Measurements from ENCODE around the gene TAF1L. TPM values are rescaled to one million over a fixed set of nuclear protein-coding genes. Genes with fewer than 3 reads are reported as not detected.

TAF1L gene
- total and polyA plus RNA-seq, 4 donors, result not detected

DNA sequence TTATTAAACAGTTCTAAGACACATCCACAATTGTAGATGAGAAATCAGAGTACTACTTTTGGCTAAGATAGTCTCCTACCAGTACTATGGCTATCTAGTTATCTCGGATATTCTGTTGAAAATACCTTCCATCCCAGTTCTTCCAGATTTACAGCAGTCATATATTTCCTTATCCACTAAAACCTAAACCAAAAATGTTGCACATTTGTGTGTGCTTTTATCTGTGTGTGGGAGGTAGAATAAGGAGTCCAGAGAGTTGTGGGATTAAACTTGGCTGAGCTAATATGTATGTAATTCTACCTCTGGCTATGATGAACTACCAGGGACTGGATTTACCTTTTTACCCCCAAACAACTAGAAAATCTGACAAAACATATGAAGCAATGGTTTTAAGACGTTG lies 45.0 kb downstream of the TAF1L start:
- Histone ChIP-seq H3K4me1 (ENCODE audit: control insufficient read depth in 4 of 4, insufficient read depth in 4 of 4, low read length in 3 of 4) (peaks cover 0 to 7% (median 2%) of the 10 kb centered on the region in 4 donors), H3K4me3 (ENCODE audit: low read depth in 1 of 3, low read length in 3 of 3) (no peak overlapping the region), H3K27ac (ENCODE audit: low read depth in 1 of 2, low read length in 2 of 2) (no peak overlapping the region), H3K36me3 (ENCODE audit: control insufficient read depth in 4 of 4, insufficient read depth in 3 of 4, low read depth in 1 of 4, low read length in 3 of 4) (no peaks in the 10 kb centered on the region), H3K9ac (ENCODE audit: low read depth in 1 of 2, low read length in 2 of 2) (no peak overlapping the region), H3K9me3 (ENCODE audit: control insufficient read depth in 4 of 4, low read length in 3 of 4) (no peaks in the 10 kb centered on the region), H3K27me3 (ENCODE audit: control insufficient read depth in 4 of 4, insufficient read depth in 4 of 4, low read length in 3 of 4) (no peaks in the 10 kb centered on the region)
- no peak for TF ChIP-seq FOXA1 (IDR thresholded peaks at IDR 0.05)
- no peak for TF ChIP-seq HNF4G (IDR thresholded peaks at IDR 0.05)
- TF ChIP-seq, protein P1, sequence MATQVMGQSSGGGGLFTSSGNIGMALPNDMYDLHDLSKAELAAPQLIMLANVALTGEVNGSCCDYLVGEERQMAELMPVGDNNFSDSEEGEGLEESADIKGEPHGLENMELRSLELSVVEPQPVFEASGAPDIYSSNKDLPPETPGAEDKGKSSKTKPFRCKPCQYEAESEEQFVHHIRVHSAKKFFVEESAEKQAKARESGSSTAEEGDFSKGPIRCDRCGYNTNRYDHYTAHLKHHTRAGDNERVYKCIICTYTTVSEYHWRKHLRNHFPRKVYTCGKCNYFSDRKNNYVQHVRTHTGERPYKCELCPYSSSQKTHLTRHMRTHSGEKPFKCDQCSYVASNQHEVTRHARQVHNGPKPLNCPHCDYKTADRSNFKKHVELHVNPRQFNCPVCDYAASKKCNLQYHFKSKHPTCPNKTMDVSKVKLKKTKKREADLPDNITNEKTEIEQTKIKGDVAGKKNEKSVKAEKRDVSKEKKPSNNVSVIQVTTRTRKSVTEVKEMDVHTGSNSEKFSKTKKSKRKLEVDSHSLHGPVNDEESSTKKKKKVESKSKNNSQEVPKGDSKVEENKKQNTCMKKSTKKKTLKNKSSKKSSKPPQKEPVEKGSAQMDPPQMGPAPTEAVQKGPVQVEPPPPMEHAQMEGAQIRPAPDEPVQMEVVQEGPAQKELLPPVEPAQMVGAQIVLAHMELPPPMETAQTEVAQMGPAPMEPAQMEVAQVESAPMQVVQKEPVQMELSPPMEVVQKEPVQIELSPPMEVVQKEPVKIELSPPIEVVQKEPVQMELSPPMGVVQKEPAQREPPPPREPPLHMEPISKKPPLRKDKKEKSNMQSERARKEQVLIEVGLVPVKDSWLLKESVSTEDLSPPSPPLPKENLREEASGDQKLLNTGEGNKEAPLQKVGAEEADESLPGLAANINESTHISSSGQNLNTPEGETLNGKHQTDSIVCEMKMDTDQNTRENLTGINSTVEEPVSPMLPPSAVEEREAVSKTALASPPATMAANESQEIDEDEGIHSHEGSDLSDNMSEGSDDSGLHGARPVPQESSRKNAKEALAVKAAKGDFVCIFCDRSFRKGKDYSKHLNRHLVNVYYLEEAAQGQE (IDR thresholded peaks at IDR 0.05), result no peak
- TF ChIP-seq, protein P2, sequence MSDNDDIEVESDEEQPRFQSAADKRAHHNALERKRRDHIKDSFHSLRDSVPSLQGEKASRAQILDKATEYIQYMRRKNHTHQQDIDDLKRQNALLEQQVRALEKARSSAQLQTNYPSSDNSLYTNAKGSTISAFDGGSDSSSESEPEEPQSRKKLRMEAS (IDR thresholded peaks at IDR 0.05), result no peak
- TF ChIP-seq, protein P3, sequence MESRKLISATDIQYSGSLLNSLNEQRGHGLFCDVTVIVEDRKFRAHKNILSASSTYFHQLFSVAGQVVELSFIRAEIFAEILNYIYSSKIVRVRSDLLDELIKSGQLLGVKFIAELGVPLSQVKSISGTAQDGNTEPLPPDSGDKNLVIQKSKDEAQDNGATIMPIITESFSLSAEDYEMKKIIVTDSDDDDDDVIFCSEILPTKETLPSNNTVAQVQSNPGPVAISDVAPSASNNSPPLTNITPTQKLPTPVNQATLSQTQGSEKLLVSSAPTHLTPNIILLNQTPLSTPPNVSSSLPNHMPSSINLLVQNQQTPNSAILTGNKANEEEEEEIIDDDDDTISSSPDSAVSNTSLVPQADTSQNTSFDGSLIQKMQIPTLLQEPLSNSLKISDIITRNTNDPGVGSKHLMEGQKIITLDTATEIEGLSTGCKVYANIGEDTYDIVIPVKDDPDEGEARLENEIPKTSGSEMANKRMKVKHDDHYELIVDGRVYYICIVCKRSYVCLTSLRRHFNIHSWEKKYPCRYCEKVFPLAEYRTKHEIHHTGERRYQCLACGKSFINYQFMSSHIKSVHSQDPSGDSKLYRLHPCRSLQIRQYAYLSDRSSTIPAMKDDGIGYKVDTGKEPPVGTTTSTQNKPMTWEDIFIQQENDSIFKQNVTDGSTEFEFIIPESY (IDR thresholded peaks at IDR 0.05), result no peak
- TF ChIP-seq HNF4A (conservative IDR thresholded peaks at IDR 0.05), result no peak
- TF ChIP-seq YY1 (IDR thresholded peaks at IDR 0.05), result no peak
- TF ChIP-seq NR2F2 (IDR thresholded peaks at IDR 0.05), result no peak
- no peak for TF ChIP-seq RAD21 (IDR thresholded peaks at IDR 0.05)
- TF ChIP-seq RXRA (IDR thresholded peaks at IDR 0.05), result no peak
- no peak for TF ChIP-seq GABPA (IDR thresholded peaks at IDR 0.05 in 1 of 2, conservative IDR thresholded peaks at IDR 0.05 in 1 of 2)
- TF ChIP-seq, protein P4, sequence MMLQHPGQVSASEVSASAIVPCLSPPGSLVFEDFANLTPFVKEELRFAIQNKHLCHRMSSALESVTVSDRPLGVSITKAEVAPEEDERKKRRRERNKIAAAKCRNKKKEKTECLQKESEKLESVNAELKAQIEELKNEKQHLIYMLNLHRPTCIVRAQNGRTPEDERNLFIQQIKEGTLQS (IDR thresholded peaks at IDR 0.05), result no peak
- no peak for TF ChIP-seq FOXA2 (IDR thresholded peaks at IDR 0.05)
- no peak for TF ChIP-seq JUND (IDR thresholded peaks at IDR 0.05)
- TF ChIP-seq EGR1 (IDR thresholded peaks at IDR 0.05; ENCODE audit: low read depth in 2 of 2), result no peak
- TF ChIP-seq, protein P5, sequence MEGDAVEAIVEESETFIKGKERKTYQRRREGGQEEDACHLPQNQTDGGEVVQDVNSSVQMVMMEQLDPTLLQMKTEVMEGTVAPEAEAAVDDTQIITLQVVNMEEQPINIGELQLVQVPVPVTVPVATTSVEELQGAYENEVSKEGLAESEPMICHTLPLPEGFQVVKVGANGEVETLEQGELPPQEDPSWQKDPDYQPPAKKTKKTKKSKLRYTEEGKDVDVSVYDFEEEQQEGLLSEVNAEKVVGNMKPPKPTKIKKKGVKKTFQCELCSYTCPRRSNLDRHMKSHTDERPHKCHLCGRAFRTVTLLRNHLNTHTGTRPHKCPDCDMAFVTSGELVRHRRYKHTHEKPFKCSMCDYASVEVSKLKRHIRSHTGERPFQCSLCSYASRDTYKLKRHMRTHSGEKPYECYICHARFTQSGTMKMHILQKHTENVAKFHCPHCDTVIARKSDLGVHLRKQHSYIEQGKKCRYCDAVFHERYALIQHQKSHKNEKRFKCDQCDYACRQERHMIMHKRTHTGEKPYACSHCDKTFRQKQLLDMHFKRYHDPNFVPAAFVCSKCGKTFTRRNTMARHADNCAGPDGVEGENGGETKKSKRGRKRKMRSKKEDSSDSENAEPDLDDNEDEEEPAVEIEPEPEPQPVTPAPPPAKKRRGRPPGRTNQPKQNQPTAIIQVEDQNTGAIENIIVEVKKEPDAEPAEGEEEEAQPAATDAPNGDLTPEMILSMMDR (IDR thresholded peaks at IDR 0.05; ENCODE audit: low read depth, low read length, missing input control), result no peak
- TF ChIP-seq SP1 (IDR thresholded peaks at IDR 0.05), result no peak
- no peak for TF ChIP-seq TAF1 (conservative IDR thresholded peaks at IDR 0.05)
- no peak for DNase-seq (ENCODE audit: low spot score)
- 45% methylated on average over 2 of the region's 2 CpGs for WGBS
